ENCODE measurements around the gene CCDC158. TPM values are rescaled to one million over a fixed set of nuclear protein-coding genes. Genes with fewer than 3 reads are reported as not detected.
"Not testable (repeated sequence)": the region's sequence is repeated elsewhere in the genome, so short reads cannot be mapped to it uniquely, and the experiment has no call there.

The CCDC158 gene
- total and polyA plus RNA-seq, 10 of the 15 experiments (the other 5 are each of a cell fraction or from before 2014, with no cell fraction given) = not detected

DNA sequence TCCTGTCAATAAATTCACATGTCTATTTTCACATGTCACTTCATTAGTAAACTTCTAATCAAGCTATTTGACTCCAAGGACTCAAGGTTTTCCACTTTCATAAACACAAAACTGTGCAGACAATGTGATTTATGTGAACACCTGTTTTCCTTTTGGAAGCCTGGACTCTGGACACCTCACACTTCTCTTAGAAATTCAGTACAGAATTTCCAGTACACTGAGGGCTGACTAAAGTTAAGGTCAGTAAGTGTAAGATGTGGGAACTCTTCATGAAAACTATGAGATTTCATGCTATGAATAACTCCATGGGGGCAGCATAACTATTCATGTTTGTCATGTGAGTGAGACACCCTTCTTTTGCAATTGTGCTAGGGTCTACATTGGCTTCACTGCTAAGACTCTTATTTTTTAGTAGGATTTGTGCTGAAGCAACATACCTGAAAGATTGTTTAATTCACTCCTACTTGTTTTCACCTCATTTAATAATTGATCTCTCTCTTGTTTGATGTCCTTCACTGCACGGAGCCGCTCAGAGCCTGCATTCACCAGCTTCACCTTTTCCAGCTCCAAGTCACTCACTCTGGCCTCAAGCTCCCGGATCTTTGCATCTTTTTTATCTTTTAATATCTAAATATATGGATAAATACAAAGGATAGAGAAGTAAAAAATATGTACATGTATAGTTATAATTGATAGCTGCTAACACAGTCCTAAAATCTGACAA is 59.1 kb downstream of the CCDC158 start (continued):
- TF ChIP-seq NRF1 (conservative IDR thresholded peaks at IDR 0.05; ENCODE audit: low read depth, low read length) = no peak
- TF ChIP-seq ZBTB40 (IDR thresholded peaks at IDR 0.05; ENCODE audit: borderline replicate concordance) = no peak

DNA sequence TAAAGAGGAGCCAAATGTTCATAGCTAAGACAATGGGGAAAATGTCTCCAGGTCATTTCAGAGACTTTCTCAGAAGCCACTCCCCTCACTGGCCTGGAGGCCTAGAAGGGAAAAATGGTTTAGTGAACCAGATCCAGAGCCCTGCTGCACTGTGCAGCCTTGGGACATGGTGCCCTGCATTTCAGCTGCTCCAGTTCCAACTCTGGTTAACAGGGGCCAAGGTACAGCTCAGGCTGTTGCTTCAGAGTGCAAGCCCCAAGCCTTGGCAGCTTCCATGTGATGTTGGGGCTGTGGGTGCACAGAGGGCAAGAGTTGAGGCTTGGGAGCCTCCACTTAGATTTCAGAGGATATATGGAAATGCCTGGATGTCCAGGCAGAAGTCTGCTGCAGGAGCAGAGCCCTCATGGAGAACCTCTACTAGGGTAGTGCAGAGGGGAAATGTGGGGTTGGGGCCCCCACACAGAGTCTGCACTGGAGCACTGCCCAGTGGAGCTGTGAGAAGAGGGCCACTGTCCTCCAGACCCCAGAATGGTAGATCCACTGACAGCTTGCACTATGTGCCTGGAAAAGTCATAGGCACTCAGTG is 61.0 kb downstream of the CCDC158 start:
- in situ Hi-C loops (cut with MboI); intact Hi-C loops (cut with micrococcal nuclease; ENCODE audit: unreplicated experiment); BruUV-seq (replicated peaks): not testable (repeated sequence)

More for the DNA sequence above, 61.0 kb downstream of the CCDC158 start:
- H3K9me3 ChIP-seq (replicated peaks; ENCODE audit: control insufficient read depth, insufficient read depth, low read length); H3K9ac ChIP-seq (ENCODE audit: control insufficient read depth, insufficient read depth, low read length); SMC1A ChIA-PET (ENCODE audit: uncharacterized antibody, unreplicated experiment); H3K27me3 ChIP-seq (replicated peaks in 1 of 2; ENCODE audit: control insufficient read depth in 2 of 2, insufficient read depth in 2 of 2, low read length in 1 of 2); H2AFZ ChIP-seq (ENCODE audit: control insufficient read depth, low read depth, low read length); CTCF ChIA-PET; H3K4me1 ChIP-seq (ENCODE audit: control insufficient read depth, insufficient read depth, low read length); H4K20me1 ChIP-seq (ENCODE audit: control insufficient read depth, insufficient read depth); POLR2A ChIA-PET; H3K4me3 ChIP-seq; H3K36me3 ChIP-seq (ENCODE audit: control insufficient read depth in 2 of 2, insufficient read depth in 2 of 2, low read length in 1 of 2); H3K4me2 ChIP-seq (ENCODE audit: control insufficient read depth, insufficient read depth); H3K79me2 ChIP-seq (ENCODE audit: control insufficient read depth, insufficient read depth, low read length); H3K27ac ChIP-seq (ENCODE audit: control insufficient read depth, insufficient read depth); DNase-seq (ENCODE audit: low read depth, low spot score); RAD21 ChIA-PET (ENCODE audit: unreplicated experiment); FAIRE-seq; ATAC-seq: not testable (repeated sequence)

All from GM12878 (cell line).